ENCODE data around the gene SLC7A6. TPM values are rescaled to one million over a fixed set of nuclear protein-coding genes. Genes with fewer than 3 reads are reported as not detected.
"Not testable (repeated sequence)": the region's sequence is repeated elsewhere in the genome, so short reads cannot be mapped to it uniquely, and the experiment has no call there.

SLC7A6 gene
- polyA plus RNA-seq, 5 donors = 10.0 to 13.3 (median 11.9) TPM

GRCh38 chr16:68281368-68282063 lies 17.2 kb downstream of the SLC7A6 start:
- no peak for DNase-seq

GRCh38 chr16:68282064-68282452 lies 17.7 kb downstream of the SLC7A6 start:
- no peak for DNase-seq

DNA sequence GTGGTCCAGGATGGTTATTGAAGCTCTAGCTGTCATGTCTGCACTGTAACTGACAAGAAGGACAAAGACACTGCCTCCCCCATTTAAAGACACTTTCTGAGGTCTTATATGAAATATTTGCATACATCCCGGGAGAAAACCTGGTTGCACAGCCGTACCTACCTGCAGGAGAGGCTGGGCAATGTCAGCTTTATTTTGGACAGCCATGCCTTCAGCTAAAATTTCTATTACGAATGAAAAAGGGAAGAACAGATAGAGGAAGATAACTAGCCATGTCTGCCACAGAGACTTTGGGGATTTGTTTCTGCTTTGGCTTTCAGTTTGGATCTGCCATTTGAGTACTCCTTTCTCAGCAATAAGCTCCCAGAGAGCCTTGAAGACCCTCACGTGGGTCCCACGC lies 19.0 kb downstream of the SLC7A6 start:
- DNase-seq = no peak

- DNase-seq = no peak
Measured at GRCh38 chr16:68283801-68284598, 19.7 kb downstream of the SLC7A6 start.

DNA sequence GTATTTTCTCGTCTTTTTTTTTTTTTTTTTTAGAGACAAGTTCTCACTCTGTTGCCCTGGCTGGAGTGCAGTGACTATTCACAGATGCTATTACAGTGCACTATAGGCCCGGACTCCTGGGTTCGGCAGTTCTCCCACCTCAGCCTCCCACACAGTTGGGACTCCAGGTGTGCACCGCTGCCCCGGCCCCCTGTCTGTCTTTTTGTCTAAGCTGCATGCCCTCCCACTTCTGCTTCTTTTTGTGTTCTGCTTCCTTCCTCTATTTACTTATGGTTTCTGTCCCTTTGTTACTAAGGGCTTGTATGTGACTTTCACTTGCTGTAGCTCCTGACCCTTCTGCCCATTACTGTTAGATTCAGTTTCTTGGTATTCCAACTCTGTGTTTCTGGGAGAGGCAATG lies 20.5 kb downstream of the SLC7A6 start:
- no peak for DNase-seq

GRCh38 chr16:68285683-68286082 lies 21.4 kb downstream of the SLC7A6 start:
- DNase-seq = no peak

DNA sequence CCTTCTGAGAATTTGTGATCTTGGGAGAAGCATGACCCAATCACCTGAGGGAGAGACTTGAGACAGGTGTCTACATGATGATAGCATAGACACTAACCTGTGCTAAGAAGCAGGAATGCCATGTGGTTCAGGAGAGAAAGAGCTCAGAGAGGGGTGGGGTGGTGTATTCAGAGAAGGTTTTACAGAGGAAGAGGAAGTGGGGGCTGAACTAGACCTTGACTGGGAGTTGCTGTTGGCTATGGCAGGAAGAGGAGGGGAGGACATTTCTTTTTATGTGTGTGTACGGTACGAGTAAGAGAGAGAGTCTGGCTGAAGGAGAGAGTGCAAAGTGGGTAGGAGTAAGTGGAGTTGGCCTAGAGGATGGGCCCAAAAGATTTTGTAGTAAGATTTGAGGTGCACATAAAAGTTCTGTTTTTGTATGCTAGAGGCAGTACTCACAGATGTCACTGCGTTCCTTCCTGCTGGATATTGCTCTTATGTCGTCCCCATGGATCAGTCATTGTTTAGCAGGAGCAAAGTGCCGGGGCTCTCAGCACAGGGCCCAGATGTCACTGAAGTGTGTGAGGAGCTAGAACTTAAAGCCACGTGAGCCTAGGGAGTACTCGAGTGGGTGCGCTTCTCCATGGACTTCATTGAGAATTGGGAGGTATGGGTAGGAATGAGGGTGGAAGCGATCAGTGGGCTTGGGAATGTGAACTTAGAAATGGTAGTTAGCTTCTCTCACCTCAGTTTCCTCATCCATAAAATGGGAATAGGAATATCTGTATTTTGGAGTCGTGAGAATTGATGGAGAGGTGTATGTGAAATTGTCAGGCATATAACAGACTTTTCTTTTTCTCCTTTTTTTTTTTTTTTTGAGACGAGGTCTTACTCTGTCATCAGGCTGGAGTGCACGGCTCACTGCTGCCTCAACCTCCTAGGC lies 22.1 kb downstream of the SLC7A6 start:
- DNase-seq = no peak

DNA sequence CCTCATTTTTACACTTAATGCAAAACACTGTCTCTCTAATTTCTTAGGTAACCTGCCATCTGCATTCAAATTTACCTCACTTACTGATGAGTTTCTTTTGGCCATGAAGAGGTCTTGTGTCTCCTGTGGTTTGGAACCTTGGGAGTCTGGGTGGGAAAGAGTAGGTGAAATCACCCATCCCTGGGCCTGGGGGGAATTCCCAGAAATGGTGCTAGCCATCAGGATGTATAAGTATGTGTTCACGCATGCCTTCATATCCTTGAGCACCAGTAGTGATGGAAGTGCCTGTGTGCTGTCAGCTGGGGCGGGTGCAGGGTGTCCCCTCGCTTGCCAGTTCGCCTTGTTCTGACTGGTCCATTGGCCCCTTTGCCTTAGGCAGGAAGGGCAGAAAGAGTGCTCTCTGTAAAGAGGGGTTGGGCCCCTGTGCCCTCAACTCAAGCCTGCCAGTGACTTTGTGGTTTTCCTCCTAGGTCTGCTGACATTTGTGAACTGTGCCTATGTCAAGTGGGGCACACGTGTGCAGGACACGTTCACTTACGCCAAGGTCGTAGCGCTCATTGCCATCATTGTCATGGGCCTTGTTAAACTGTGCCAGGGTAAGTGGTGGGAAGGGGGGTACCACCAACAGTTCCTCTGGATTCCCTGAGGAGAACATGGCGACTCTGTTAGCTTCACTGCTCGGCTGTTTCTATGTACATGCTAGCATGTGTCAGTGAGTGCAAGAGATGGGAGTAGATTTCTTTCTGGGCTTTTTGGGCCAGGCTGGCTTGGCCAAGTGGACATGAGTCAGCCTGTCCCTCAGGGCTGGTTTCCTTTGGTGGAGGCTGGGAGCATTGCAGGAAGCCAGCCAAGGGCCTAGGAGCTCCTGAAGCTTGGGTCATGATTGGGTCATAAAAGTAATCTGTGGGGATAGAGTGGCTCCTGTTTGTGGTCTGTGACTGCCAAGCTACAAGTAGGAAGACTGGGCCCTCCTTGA lies 23.2 kb downstream of the SLC7A6 start:
- DNase-seq = no peak

DNA sequence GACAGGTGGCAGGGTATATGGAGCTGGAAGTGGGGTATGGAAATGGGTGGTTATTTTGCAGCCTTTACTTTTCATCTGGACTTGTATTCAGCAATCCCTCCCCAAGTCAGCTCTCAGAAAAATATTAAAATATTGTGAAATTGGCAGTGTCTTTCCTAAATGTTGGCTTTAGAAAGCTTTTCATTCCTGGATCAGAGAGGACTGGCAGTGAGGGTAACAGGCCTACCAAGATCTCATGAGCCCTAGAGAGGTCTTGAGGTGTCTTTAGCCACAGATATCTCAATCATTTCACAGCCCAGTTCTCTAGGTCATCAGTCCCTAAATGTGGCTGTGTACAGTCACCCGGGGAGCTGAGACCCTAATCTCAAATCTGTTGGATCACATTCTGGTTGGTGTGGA lies 23.9 kb downstream of the SLC7A6 start:
- DNase-seq = no peak

DNA sequence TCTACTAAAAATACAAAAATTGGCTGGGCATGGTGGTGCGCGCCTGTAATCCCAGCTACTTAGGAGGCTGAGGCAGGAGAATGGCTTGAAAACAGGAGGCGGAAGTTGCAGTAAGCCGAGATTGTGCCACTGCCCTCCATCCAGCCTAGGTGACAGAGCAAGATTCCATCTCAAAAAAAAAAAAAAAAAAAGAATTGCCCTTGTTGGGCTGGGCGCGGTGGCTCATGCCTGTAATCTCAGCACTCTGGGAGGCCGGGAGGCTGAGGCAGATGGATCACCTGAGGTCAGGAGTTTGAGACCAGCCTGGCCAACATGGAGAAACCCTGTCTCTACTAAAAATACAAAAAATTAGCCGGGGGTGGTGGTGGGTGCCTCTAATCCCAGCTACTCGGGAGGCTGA lies 24.5 kb downstream of the SLC7A6 start:
- not testable (repeated sequence) for DNase-seq

GRCh38 chr16:68289202-68289601 lies 24.9 kb downstream of the SLC7A6 start:
- DNase-seq = no peak

DNA sequence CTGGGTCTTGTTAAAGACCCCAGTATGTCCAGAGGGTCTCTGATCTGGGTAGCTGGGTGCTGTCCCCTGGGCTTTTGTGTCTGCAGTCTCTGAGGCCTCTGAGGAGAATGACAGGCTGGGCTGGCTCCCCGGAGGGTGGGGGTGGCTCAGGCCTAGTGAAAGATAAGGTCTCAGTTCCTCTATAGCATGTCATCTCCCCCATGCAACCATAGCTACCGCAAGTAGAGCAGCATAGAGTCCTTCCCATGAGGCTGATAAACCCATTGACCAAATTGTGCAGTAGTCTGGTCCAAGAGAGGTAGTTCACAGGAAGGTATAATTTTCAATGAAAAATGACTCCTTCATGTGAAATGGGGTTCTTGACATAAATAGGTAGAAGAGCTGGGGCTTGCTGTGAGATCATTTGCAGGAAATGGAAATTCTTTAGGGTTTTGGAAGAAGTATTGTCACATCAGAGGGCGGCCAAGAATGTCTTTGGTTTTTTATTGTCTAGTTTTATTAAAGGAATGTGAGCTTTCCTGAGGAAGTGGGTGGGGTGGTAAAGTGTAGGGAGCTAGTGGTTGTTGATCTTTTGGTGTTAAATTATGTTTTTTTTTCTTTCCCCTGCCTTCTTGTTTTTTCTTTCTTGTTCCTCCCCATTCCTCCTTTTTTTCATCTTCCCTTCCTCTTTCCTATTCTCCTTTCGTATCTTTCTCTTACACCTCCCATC lies 25.4 kb downstream of the SLC7A6 start:
- no peak for DNase-seq

DNA sequence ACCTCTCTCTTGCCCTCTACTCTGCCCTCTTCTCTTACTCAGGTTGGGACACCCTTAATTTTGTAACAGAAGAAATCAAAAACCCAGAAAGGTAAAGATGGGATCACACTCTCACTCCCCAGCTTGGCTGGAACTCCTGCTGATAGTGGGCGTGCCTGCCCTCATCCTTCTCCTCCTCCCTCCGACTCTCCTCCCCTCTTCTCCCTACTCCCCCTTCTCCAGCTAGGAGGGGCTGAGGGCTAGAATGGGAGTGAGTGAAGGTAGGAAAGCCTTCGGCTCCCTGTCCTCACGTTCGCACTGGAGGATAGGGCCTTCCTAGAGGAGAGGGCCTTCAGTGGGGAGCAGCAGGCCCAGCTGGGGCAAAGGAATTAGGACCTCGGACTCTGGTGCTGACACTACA lies 26.1 kb downstream of the SLC7A6 start:
- no peak for DNase-seq

GRCh38 chr16:68291227-68291626 lies 26.9 kb downstream of the SLC7A6 start:
- no peak for DNase-seq

DNA sequence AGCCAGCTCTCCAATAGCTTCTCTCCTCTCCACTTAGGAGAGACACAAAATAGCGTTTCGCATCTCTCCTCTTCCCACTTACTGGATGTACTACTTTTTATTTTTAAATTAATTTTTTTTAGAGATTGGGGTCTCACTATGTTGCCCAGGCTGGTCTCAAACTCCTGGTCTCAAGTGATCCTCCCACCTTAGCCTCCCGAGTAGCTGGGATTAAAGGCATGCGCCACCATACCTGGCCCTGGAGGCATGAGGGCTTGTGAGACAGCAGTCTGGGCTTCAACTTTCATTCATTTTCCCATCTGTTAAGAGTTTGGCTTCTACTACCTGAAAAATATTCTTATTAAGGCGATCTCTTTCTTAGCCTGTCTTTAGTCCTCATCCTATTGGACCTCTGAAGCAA lies 28.1 kb downstream of the SLC7A6 start:
- no peak for DNase-seq

DNA sequence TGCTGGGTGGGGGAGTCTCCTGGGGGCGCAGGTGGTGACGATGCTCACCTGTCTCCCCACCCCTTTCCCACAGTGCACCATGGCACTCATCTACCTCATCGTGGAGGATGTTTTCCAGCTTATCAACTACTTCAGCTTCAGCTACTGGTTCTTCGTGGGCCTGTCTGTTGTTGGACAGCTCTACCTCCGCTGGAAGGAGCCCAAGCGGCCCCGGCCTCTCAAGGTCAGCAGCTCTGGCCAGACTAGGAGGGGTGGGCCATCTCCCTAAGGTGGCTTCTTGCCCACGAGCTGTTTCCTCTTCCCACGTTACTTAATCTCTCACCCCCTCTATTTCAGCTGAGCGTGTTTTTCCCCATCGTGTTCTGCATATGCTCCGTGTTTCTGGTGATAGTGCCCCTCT lies 32.0 kb downstream of the SLC7A6 start:
- DNase-seq = no peak

- DNase-seq = no peak
Measured at GRCh38 chr16:68296693-68297092, 32.4 kb downstream of the SLC7A6 start.

DNA sequence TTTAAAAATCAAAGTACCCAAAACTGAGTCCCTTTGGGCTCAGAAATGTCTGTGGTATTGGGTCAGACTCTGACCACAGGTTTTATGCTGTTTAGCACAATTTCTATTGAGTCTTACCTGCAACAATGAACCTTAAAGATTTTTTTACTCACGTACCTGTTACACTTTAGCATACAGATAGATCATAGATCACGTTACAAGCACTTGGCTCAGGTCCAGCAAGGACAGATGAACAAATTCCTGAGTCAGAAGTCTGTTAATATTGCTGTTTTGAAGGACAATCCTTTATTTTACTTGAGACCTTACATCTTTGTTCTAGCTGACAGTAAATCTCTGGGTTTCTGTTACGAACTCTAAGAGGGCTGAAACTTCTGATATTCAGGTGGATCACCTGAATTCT lies 33.6 kb downstream of the SLC7A6 start:
- no peak for DNase-seq

- no peak for DNase-seq
Measured at GRCh38 chr16:68298312-68298711, 34.0 kb downstream of the SLC7A6 start.

DNA sequence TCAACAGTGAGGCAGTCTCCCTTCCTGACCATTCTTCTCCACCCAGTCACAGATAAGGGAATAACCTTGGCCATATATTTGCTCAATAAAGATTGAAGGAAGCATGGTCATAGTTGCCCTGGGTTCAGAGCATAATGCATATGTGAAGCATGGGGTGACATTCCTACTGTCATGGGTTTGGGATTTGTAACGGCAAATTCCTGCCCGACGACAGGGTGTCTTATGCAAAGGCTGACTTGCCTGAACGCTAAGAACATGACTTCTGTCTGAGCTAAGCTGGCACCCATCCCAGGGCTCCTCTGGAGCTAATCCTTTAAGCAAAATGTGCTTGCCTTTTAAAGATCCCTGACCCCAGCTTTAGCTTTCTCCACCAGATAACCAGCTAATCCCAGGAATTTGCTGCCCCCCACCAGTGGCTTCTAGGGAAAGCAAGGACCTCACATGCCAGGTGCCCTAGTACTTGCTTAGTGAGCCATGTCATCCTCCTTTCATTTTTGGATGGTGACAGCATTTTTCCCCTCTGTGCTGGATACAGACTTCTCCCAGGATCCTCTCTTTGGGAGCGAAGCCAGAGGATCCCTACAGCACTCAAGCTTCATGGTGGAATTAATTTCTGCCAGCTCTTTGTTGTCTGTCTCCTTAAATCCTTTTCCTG lies 34.7 kb downstream of the SLC7A6 start:
- DNase-seq = no peak
